ENCODE results near the gene PHETA2.
"Not testable (repeated sequence)": the region's sequence is repeated elsewhere in the genome, so short reads cannot be mapped to it uniquely, and the experiment has no call there.

Gene PHETA2

GRCh38 chr22:42111798-42112197 lies 37.8 kb downstream of the PHETA2 start:
- no peak for DNase-seq

- DNase-seq: peak; percentile 50
These were observed 38.7 kb downstream of the PHETA2 start for GRCh38 chr22:42112793-42113192.

GRCh38 chr22:42114721-42115120 lies 40.7 kb downstream of the PHETA2 start:
- peak; percentile 69 for DNase-seq

- DNase-seq: not testable (repeated sequence)
These were observed 41.4 kb downstream of the PHETA2 start for GRCh38 chr22:42115420-42115830.

GRCh38 chr22:42116848-42117424 lies 42.9 kb downstream of the PHETA2 start:
- no peak for DNase-seq

GRCh38 chr22:42120231-42121021 lies 46.4 kb downstream of the PHETA2 start:
- DNase-seq: peak; percentile 25

- DNase-seq: not testable (repeated sequence)
These were observed 49.5 kb downstream of the PHETA2 start for GRCh38 chr22:42123529-42123928.

GRCh38 chr22:42127606-42128005 lies 53.6 kb downstream of the PHETA2 start:
- DNase-seq: no peak

- DNase-seq: not testable (repeated sequence)
These were observed 54.0 kb downstream of the PHETA2 start for GRCh38 chr22:42128007-42128406.
